ENCODE measurements around the gene BABAM1.

DNA sequence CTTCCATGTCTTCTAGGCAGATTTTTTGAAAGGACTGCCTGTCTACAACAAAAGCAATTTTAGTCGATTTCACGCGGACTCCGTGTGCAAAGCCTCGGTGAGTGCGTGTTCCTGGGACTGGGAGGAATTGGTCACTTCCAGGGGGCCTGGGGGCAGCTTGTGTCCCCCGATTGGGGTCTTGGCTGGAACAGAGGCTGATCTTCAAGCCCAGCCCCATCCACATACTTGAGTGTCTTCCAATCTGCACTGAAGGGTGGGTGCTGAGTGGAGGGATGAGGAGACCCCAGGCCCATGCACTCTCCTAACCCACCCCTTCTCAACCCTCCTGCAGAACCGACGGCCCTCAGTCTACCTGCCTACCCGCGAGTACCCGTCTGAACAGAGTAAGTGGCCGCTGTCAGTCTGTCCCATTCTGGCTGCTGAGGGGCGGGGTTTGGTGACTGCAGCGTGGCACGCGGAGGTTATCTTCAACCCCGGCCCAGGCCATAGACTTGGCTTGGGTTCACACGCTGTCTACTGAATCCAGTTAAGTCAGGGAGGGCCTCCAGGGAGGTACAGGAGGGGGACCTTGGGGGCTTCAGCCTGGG, 46.9 kb downstream of the BABAM1 start:
- TF ChIP-seq POLR2A (IDR thresholded peaks at IDR 0.05; ENCODE audit: low read depth, low read length) (no peak), TAF1 (IDR thresholded peaks at IDR 0.05; ENCODE audit: borderline replicate concordance, low read depth, low read length) (no peak)
